Stimulated activated naive B cell treated with anti-CD40 and anti-IgM and Interleukin-4, amounts not matched to agents 10 μg/mL and 1 μg/mL and 100 μg/mL, for 72 hours (primary cell): ENCODE measurements around the gene ALDH1B1.
A peak's percentile ranks its signal among the peaks of the same experiment; 100 is the strongest.

Source experiments
- ATAC-seq, 2 donors: fragments of 150-1000 bp; cut with Tn5 transposase; replicated peaks; 2 replicates each; pipeline ENCODE4 v1.10.0; 2021; ENCODE audit warnings: moderate library complexity in 1 of 2
- DNase-seq: peaks from one replicate; pipeline ENCODE4 v3.0.0; 2021
- H3K27ac Mint-ChIP-seq: one replicate; pipeline ENCODE4 v1.8.0; 2022; ENCODE audit warnings: mild to moderate bottlenecking, mixed read lengths
- H3K27me3 Mint-ChIP-seq, 2 donors: one replicate each; pipeline ENCODE4 v1.8.0; 2022; ENCODE audit warnings: mixed read lengths in 2 of 2
- H3K36me3 Mint-ChIP-seq, 2 donors: one replicate each; pipeline ENCODE4 v1.8.0; 2022; ENCODE audit warnings: mixed read lengths in 2 of 2, mild to moderate bottlenecking in 1 of 2
- H3K4me1 Mint-ChIP-seq, 2 donors: one replicate each; pipeline ENCODE4 v1.8.0; 2022; ENCODE audit warnings: mixed read lengths in 2 of 2, mild to moderate bottlenecking in 1 of 2
- H3K4me3 Mint-ChIP-seq, 2 donors: one replicate each; pipeline ENCODE4 v1.8.0; 2022; ENCODE audit warnings: mild to moderate bottlenecking in 2 of 2, mixed read lengths in 2 of 2, moderate library complexity in 1 of 2
- H3K9me3 Mint-ChIP-seq, 2 donors: one replicate each; pipeline ENCODE4 v1.8.0; 2022; ENCODE audit warnings: mixed read lengths in 2 of 2, mild to moderate bottlenecking in 1 of 2

Gene ALDH1B1

DNA sequence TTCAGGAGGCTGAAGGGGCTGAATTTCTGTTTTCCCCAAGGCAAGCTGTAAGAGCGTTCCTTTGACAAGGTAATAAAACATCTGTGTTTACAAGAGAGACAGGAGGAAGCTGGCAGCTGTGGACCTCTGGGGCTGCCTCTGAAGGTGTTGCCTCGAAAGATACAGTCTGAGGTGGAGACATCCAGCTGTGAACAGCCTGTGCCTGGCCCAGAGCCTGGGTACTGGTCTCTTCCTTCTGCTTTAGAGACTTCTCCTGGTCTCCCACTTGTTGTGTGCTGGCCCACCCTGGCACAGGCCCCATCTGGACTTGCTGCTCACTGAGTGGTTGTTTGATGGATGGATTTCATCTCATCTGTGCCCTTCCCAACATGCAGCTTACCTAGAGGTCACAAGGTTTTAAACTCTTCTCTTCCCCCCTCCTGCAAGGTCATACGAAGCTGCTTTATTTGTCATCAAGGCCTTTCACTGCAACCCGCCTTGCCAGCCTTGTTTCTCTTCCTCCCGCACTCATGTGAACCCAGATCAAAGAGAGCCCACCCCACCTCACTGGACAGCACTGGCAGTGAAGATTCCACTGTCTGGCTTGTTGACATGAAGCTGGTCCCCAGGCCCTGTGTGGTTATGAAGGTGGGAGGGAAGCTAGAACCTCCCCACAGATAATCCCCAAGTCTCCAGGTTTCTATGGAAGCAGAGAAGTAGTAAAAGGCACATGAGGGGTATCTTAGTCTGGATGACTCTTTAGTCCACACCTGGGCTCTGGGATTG is 35.0 kb upstream of the ALDH1B1 start:
- DNase-seq: no peak
- Mint-ChIP-seq H3K27me3 (peaks cover 0 to 2% of the 10 kb centered on the region in 2 donors), H3K4me1 (no peaks in the 10 kb centered on the region), H3K27ac (no peak overlapping the region), H3K4me3 (no peak overlapping the region), H3K36me3 (no peaks in the 10 kb centered on the region), H3K9me3 (no peaks in the 10 kb centered on the region)
- ATAC-seq: no peak

DNA sequence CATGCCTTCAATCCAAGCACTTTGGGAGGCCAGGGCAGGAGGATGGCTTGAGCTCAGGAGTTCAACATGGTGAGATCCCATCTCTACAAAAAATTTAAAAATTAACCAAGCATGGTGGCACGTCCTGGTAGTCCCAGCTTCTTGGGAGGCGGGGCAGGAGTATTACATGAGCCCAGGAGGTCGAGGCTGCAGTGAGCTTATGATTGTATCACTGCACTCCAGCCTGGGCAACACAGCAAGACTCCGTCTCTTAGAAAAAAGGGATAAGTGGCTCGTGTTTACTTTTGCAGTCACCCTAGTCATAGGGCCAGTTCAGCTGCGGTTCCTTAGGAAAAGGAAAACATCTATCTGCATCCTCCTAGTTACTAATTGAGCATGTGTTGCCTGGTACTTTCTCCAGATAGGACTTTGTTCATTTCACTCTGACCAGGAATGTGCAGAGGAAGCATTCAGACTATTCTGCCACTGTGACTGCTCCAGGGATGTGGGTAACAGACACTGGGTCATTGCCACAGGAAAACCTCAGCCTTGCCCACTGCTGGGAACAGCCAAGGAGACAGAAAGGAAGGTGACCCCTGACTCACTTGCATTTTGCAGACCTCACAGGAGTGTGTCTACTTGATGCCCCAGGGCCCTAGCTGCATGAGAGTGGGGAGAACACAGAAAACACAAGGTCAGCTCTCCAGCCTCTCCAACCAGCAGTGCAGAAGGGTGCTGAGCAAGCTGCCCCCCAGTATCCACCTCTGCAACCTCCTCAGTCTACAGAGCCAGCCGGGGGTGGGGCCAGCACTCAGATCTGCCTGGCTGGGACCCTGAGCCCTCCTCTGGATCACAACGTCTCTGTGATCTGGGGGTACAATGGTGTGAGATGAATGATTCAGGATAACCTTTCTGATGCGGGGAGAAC is 33.9 kb upstream of the ALDH1B1 start:
- no peak for DNase-seq
- H3K4me1 Mint-ChIP-seq: peaks cover 5% of the 10 kb centered on the region in 2 donors
- peaks cover 4 to 5% of the 10 kb centered on the region in 2 donors for H3K27me3 Mint-ChIP-seq
- no peaks in the 10 kb centered on the region for H3K36me3 Mint-ChIP-seq
- no peak for ATAC-seq
- H3K9me3 Mint-ChIP-seq: no peaks in the 10 kb centered on the region
- no peak overlapping the region for H3K4me3 Mint-ChIP-seq
- no peak overlapping the region for H3K27ac Mint-ChIP-seq

DNA sequence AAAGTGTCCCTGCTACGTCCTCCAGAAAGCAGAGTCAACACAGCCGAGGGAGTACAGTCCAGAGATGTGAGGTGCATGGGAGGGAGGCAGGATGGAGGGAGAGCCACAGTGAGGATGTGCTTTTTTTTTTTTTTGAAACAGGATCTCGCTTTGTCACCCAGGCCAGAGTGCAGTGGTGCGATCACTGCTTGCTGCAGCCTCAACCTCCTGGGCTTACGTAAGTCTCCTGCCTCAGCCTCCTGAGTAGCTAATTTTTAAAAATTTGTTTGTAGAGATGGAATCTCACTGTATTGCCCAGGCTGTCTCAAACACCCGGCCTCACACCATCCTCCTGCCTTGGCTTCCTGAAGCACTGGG is 33.2 kb upstream of the ALDH1B1 start:
- Mint-ChIP-seq H3K9me3 (no peaks in the 10 kb centered on the region), H3K4me3 (no peak overlapping the region), H3K4me1 (peaks cover 5% of the 10 kb centered on the region in 2 donors), H3K27me3 (peaks cover 7 to 10% of the 10 kb centered on the region in 2 donors), H3K36me3 (no peaks in the 10 kb centered on the region), H3K27ac (no peak overlapping the region)
- DNase-seq: no peak
- no peak for ATAC-seq

DNA sequence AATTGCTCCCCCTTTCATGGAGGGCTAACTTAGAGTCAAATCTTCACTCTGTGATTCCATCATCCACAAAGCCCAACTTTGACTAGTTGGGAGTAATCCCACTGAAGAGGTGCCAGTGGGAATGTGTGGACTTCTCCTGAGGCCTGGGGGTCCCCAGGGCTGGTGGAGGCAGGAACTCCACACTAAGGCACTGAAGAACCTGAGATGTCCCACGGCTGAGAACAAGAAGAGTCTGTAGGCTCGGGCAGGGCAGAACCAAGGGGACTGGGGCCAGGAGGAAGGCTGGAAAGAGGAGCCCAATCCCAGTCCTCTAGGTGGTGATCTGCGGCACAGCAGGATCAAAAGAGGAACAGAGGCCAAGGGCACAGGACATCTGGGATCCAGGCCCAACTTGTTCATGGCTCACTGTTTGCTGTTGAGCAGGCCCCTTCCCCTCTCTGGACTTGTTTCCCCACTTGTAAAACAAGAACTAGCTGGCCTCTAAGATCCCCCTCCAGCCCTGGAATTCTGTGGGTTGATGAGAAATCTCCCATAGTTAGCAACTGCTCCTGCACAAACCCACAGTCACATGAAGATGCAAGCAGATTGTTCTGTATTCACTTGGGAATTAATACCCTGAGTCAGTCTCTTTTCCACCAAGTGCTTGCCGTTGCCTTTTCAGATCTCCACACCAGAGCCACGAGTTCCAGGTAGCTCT is 32.7 kb upstream of the ALDH1B1 start:
- no peak for DNase-seq
- H3K27ac Mint-ChIP-seq: no peak overlapping the region
- H3K4me1 Mint-ChIP-seq: peaks cover 5% of the 10 kb centered on the region in 2 donors
- no peaks in the 10 kb centered on the region for H3K9me3 Mint-ChIP-seq
- H3K36me3 Mint-ChIP-seq: no peaks in the 10 kb centered on the region
- peaks cover 7 to 10% of the 10 kb centered on the region in 2 donors for H3K27me3 Mint-ChIP-seq
- ATAC-seq: no peak
- no peak overlapping the region for H3K4me3 Mint-ChIP-seq

DNA sequence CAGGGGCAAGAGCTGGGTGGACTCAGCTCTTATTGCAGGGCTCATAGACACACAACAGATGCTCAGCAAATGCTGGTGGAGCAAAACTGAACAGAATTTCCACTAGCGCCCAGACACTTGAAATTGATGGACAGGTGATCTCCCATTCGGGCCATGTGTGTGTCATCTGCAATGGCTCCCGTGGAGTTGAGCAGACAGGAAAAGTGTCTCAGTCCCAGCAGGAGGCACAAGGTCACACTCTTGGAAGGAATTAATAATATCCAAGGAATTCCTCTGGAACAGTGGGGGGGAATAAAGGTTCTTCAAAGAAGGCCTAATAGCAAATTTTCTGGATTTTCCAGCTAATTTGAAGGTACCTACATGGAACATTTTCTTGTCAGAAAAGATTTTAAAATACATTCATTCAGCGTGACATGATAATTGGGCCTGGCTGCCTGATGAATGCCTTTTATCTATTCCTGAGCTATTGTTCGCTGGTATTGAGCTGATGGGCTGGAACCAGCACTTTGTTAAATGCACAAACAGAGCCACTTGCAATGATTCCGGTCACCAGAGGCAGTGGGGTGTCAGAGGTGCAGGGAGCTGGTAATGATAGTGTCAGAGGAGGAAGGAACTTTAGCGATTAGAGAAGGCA is 31.5 kb upstream of the ALDH1B1 start:
- Mint-ChIP-seq H3K27me3 (peaks cover 7 to 10% of the 10 kb centered on the region in 2 donors), H3K4me3 (no peak overlapping the region), H3K36me3 (no peaks in the 10 kb centered on the region), H3K9me3 (no peaks in the 10 kb centered on the region), H3K27ac (no peak overlapping the region), H3K4me1 (peaks cover 5% of the 10 kb centered on the region in 2 donors)
- ATAC-seq (no peak), DNase-seq (no peak)

DNA sequence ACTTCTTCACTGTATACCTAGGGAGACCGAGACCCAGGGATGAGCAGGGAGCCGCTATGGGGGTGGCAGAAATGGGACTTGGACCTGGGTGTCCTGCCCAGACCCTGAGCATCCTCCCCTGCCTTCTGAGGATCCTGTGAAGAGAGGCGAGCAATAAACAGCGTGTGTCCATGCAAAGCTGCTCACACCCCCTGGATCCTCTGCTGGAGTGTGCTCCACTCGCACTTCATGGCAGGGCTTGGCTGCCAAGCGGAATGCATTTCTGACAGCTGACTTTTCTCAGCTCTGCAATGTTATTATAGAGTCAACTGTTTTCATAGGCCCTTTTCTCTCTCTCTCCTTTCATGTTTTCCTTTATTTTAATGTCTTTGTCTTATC is 31.0 kb upstream of the ALDH1B1 start:
- H3K27me3 Mint-ChIP-seq: peaks cover 7 to 10% of the 10 kb centered on the region in 2 donors
- H3K36me3 Mint-ChIP-seq: no peaks in the 10 kb centered on the region
- H3K4me3 Mint-ChIP-seq: no peak overlapping the region
- H3K27ac Mint-ChIP-seq: no peak overlapping the region
- no peak for ATAC-seq
- DNase-seq: no peak
- H3K4me1 Mint-ChIP-seq: peaks cover 5% of the 10 kb centered on the region in 2 donors
- no peaks in the 10 kb centered on the region for H3K9me3 Mint-ChIP-seq

DNA sequence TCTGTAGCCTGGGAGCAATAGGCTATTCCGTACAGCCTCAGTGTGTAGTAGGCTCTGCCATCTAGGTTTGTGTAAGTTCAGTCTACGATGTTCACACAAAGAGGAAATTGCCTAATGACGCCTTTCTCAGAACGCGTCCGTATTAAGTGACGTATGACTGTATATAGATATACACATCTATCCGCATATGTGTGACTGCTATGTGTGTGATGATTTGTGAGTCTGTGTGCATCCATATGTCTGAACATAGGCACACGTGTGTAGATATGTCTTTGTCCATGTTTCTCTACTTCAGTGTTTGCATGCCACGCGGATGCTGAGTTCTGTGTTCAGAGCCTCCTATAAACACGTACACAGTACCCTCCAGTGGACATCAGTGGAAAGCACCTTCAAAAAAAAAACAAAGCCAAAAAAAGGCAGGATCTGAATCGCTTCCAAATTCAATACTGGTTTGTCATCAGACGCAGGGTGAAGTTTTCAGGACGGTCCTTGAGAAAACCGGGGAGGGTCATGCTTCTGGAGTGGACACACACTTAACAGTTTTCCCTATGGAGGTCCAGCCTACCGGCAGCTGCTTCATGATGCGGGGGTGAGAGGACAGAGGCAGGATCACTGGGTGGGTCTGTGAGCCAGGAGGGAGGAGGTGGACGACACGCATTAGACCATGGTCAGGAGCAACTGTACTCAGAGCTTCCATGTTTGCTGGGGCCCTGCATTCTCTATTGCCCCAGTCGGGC is 29.5 kb upstream of the ALDH1B1 start:
- Mint-ChIP-seq H3K4me1 (peaks cover 5% of the 10 kb centered on the region in 2 donors), H3K27me3 (peaks cover 10 to 11% of the 10 kb centered on the region in 2 donors), H3K36me3 (no peaks in the 10 kb centered on the region), H3K9me3 (no peaks in the 10 kb centered on the region), H3K4me3 (peak overlapping the region; percentile 63 to 72), H3K27ac (no peak overlapping the region)
- DNase-seq: peak; percentile 11
- peak; percentile 79 to 87 for ATAC-seq

DNA sequence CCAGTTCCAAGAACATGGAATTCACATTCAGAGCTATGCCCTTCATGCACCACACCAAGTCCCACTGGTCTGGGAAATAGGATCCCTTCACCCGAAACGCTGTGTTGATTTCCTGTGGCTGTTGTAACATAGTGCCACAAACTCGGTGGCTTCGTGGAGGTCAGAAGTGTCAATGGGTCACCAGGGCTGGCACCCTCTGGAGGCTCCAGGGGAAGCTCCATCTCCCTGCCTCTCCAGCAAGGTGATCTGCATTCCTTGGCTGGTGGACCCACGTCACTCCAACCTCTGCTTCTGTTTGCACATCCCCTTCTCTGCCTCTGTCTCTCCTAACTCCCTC is 28.9 kb upstream of the ALDH1B1 start:
- H3K4me1 Mint-ChIP-seq: peaks cover 5% of the 10 kb centered on the region in 2 donors
- H3K27me3 Mint-ChIP-seq: peaks cover 10 to 11% of the 10 kb centered on the region in 2 donors
- peak overlapping the region in 1 of 2 donors; percentile 2 for H3K4me3 Mint-ChIP-seq
- no peaks in the 10 kb centered on the region for H3K9me3 Mint-ChIP-seq
- ATAC-seq (no peak), DNase-seq (no peak)
- no peaks in the 10 kb centered on the region for H3K36me3 Mint-ChIP-seq
- no peak overlapping the region for H3K27ac Mint-ChIP-seq

DNA sequence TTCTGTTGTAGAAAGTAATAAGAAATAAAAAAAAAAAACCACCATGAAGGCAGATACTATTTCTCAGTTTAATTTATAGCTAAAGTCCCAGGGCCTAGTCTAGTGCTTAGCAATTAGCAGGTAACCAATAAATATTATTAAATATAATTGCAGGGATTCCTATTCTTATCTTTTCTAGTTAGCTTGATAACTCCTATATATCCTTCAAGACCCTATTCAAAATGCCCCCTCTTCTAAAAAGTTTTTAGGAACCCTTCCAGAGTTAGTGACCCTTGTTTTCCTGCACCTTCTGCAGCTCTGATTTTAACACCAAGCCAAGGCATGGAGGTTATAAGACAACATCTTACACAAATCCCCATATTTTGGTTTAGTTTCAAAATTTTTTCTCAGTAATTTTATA is 24.6 kb upstream of the ALDH1B1 start:
- peaks cover 27 to 43% of the 10 kb centered on the region in 2 donors for H3K27me3 Mint-ChIP-seq
- no peak overlapping the region for H3K4me3 Mint-ChIP-seq
- H3K27ac Mint-ChIP-seq: no peak overlapping the region
- H3K36me3 Mint-ChIP-seq: no peaks in the 10 kb centered on the region
- ATAC-seq (no peak), DNase-seq (no peak)
- peaks cover 3 to 5% of the 10 kb centered on the region in 2 donors for H3K4me1 Mint-ChIP-seq
- H3K9me3 Mint-ChIP-seq: no peaks in the 10 kb centered on the region

DNA sequence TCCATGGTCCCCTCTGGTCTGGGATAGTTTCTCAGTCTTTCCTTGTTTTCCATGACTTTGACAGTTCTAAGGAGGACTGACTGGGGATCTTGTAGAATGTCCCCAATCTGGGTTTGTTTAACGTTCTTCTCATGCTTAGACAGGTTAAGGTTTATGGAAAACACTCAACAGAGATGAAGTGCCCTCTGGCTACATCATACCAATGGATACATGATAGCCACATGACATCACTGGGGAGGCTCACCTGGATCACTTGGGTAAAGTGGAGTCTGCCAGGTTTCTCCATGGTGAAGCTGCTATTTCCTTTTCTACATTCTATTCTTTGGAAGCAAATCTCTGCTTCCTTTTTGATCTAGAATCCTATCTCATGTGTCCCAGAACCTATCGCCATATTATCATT is 23.8 kb upstream of the ALDH1B1 start:
- no peaks in the 10 kb centered on the region for H3K9me3 Mint-ChIP-seq
- no peak overlapping the region for H3K4me3 Mint-ChIP-seq
- no peaks in the 10 kb centered on the region for H3K36me3 Mint-ChIP-seq
- no peak for DNase-seq
- H3K27me3 Mint-ChIP-seq: peaks cover 22 to 37% of the 10 kb centered on the region in 2 donors
- no peak for ATAC-seq
- no peaks in the 10 kb centered on the region for H3K4me1 Mint-ChIP-seq
- no peak overlapping the region for H3K27ac Mint-ChIP-seq

DNA sequence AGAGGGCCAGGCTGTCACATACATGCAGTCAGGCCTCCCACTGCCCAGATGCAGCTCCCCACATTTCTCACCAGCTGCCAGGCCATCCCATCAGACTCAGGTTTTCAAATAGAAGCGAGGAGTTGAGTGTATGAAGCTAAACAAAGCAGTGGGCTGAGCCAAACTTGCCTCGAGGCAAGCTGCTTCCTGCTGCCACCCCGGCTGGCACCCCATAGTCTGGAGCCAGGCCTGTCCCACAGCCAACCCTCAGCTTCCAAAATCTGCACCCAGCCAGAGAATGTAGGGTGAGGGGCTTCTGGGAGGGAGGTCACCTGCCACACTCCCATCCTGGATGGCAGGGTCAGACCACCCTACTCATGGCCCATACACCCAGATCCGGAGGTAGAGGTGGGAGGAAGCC is 22.3 kb upstream of the ALDH1B1 start:
- Mint-ChIP-seq H3K27ac (no peak overlapping the region), H3K4me3 (no peak overlapping the region), H3K4me1 (no peaks in the 10 kb centered on the region), H3K27me3 (peaks cover 19 to 33% of the 10 kb centered on the region in 2 donors), H3K9me3 (no peaks in the 10 kb centered on the region), H3K36me3 (no peaks in the 10 kb centered on the region)
- ATAC-seq (no peak), DNase-seq (no peak)

DNA sequence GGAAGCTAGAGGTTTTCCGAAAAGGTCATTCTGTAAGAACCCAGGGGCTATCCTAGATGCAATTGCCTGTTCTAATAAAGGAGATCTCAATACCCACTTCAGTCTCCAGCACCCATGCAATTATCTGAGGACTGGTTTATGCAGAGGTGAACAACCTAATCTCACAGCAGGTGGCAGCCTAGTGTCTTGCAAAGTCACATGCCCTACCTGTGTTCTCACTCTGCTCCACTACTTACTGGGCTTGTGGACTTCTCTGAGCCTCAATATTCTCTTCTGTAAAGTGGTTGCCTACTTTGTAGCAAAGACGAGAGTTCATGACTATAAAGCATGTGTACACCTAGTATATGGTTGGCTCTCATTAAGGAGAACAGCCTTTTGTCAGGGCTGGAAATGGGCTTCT is 21.0 kb upstream of the ALDH1B1 start:
- ATAC-seq (peak; percentile 68 to 78), DNase-seq (no peak)
- Mint-ChIP-seq H3K4me1 (no peaks in the 10 kb centered on the region), H3K4me3 (no peak overlapping the region), H3K27ac (no peak overlapping the region), H3K27me3 (peaks cover 28 to 43% of the 10 kb centered on the region in 2 donors), H3K9me3 (no peaks in the 10 kb centered on the region), H3K36me3 (no peaks in the 10 kb centered on the region)

DNA sequence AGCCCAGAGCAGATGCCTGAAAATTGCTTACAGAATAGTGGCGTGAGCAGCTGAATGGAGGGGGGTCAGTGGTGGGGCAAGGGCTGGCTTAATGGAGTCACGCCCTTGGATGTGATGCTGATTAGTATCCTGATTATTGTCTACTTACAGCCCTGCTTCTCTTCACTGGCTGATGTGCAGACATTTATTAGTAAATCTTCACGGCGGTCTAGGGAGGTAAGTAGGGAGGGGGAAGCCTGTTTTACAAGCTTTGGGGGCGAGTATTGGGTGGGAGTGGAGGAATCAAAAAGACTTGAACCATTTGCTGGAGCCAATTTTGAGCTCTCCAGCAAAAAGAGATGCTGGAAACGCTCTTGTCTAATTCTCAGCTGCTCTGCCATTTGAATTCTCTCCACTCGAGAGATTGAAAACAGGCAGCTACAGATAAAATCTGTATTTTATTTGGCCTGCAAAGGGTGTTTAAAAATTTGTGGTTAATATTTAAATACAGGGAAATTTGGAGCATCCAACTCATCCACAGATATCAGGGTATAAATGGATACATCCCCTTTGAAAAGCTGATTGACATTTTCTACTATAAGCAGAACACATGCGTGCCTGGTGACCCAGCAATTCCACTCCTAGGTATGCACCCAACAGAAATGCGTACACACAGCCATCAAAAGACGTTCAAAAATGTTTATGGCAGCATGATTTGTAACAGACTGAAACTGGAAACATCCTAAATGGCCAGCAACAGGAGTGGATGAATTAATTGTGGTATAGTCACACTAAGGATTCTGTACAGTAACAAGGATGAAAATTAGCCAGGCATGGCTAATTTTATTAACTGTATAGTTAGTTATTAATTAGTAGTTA is 19.5 kb upstream of the ALDH1B1 start:
- no peak for DNase-seq
- Mint-ChIP-seq H3K9me3 (no peaks in the 10 kb centered on the region), H3K36me3 (no peaks in the 10 kb centered on the region), H3K27ac (no peak overlapping the region), H3K4me1 (no peaks in the 10 kb centered on the region), H3K4me3 (no peak overlapping the region), H3K27me3 (peaks cover 24 to 43% of the 10 kb centered on the region in 2 donors)
- no peak for ATAC-seq
